Midbrain (tissue), 1 donor: Measurements from ENCODE around the gene WNT1.

ENCODE experiments used
- DNase-seq: peaks from one replicate; lab custom pipeline; 2025; lab: John Stamatoyannopoulos, UW

WNT1 gene

GRCh38 chr12:48978291-48978740 lies at the start of gene WNT1:
WNT1 (plus strand) TSS chr12:48978322; CDS start chr12:48978651, 329 bp downstream.
- DNase-seq: no peak

GRCh38 chr12:48929551-48929950 lies 48.6 kb upstream of the WNT1 start:
- DNase-seq: no peak

- DNase-seq: no peak
Measured at GRCh38 chr12:48930475-48930874, 47.6 kb upstream of the WNT1 start.

- no peak for DNase-seq
Measured at GRCh38 chr12:48932878-48933277, 45.2 kb upstream of the WNT1 start.

GRCh38 chr12:48933664-48934311 lies 44.3 kb upstream of the WNT1 start:
- no peak for DNase-seq

GRCh38 chr12:48934312-48934706 lies 43.8 kb upstream of the WNT1 start:
- DNase-seq: no peak

- peak; percentile 70 for DNase-seq
Measured at GRCh38 chr12:48936379-48936979, 41.6 kb upstream of the WNT1 start.

GRCh38 chr12:48937170-48937569 lies 41.0 kb upstream of the WNT1 start:
- DNase-seq: no peak

GRCh38 chr12:48938805-48939204 lies 39.3 kb upstream of the WNT1 start:
- no peak for DNase-seq

GRCh38 chr12:48940181-48940580 lies 37.9 kb upstream of the WNT1 start:
- DNase-seq: no peak

GRCh38 chr12:48943221-48943620 lies 34.9 kb upstream of the WNT1 start:
- no peak for DNase-seq

- DNase-seq: no peak
Measured at GRCh38 chr12:48946205-48946604, 31.9 kb upstream of the WNT1 start.

GRCh38 chr12:48946943-48947342 lies 31.2 kb upstream of the WNT1 start:
- DNase-seq: no peak

GRCh38 chr12:48947727-48948126 lies 30.4 kb upstream of the WNT1 start:
- no peak for DNase-seq

GRCh38 chr12:48952691-48953090 lies 25.4 kb upstream of the WNT1 start:
- no peak for DNase-seq

GRCh38 chr12:48954061-48954460 lies 24.1 kb upstream of the WNT1 start:
- no peak for DNase-seq

GRCh38 chr12:48954841-48955501 lies 23.2 kb upstream of the WNT1 start:
- DNase-seq: no peak

GRCh38 chr12:48956279-48957140 lies 21.6 kb upstream of the WNT1 start:
- peak; percentile 72 for DNase-seq

GRCh38 chr12:48957141-48958048 lies 20.7 kb upstream of the WNT1 start, which contains the start of gene ARF3:
ARF3 (minus strand) TSS chr12:48957487; CDS start chr12:48941095, 16,392 bp downstream.
- DNase-seq: peak; percentile 89

GRCh38 chr12:48958049-48958388 lies 20.1 kb upstream of the WNT1 start:
- DNase-seq: no peak

- no peak for DNase-seq
Measured at GRCh38 chr12:48960834-48961233, 17.3 kb upstream of the WNT1 start.
